Jurkat, Clone E6-1 (cell line): ENCODE measurements around the gene JARID2.

ENCODE experiments used
- DNase-seq: peaks from one replicate; pipeline ENCODE4 v3.0.0-alpha.2; 2011; ENCODE audit warnings: low read depth, low spot score
- H3K4me3 ChIP-seq: 2 replicates; pipeline ENCODE4 v1.5.1; 2011; ENCODE audit warnings: mild to moderate bottlenecking, low read length, control low read depth, moderate library complexity

The JARID2 gene

GRCh38 chr6:15550546-15551123 is 304.8 kb downstream of the JARID2 start:
- no peak for DNase-seq
- no peak overlapping the region for H3K4me3 ChIP-seq

- no peak for DNase-seq
- no peak overlapping the region for H3K4me3 ChIP-seq
Measured at GRCh38 chr6:15551262-15551661, 305.4 kb downstream of the JARID2 start.

DNA sequence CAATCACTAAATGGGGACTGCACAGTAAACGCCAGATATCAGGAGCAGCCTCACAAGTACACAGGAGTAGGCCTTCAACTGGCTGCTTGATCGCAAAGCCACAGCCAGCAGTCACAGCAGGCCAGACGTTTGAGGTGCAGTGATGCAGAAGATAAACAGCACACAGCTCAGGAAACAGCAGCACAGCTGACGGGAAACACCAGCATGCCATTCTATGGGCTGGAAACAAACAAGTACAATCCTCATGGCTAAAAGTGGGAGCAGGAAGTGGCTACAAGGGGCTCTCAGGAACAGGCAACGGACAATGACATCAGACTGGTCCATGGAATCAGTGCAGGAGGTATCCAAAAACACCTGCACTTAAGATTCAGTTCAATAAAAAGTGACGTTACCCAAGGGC is 305.9 kb downstream of the JARID2 start:
- no peak overlapping the region for H3K4me3 ChIP-seq
- DNase-seq: peak; percentile 43

DNA sequence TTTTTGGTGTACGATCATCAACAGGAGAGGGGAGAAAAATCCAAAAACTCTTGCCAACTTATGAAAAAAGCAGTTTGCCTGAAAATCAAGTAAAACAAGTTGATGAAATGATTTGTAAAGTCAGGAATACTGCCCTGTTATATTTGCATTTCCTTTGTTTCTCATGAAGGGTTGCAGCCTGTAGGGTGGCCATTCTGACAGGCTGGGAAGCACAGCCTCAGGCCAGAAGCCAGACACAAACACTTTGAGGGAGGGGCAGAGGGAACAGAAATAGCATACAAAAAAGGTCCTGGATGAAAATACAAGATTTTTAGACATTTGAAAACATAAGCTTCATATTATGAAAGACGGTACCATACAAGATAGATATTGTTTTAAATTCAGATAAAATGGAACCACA is 307.2 kb downstream of the JARID2 start:
- H3K4me3 ChIP-seq: no peak overlapping the region
- DNase-seq: no peak

DNA sequence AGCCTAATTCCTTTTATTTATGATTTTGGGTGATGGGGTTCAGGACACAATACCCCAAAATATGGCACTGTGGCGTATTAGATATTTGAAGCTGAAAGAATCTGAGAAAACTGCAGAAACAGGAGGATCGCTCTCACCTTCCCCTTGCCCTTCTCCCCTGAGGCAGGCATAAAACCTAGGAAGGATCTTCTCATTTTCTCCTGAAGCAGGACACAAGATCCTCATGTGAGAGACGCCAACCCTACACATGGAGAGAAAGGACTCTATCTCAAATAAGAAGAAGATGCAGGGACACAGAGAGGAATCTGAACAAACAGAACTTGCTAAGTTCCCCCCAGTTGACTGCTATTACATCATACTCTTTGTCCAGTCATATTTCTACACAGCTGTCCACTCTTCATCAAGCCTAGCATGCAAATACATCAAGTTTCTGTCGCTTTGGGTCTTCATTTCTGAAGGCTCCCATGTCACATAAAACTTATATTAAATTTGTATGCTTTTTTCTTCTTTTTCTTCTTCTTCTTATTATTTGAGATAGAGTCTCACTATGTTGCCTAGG is 307.9 kb downstream of the JARID2 start:
- H3K4me3 ChIP-seq: no peak overlapping the region
- no peak for DNase-seq

- DNase-seq: no peak
- H3K4me3 ChIP-seq: no peak overlapping the region
Measured at GRCh38 chr6:15554728-15555100, 308.8 kb downstream of the JARID2 start.

GRCh38 chr6:15555101-15556038 is 309.5 kb downstream of the JARID2 start:
- DNase-seq: no peak

DNA sequence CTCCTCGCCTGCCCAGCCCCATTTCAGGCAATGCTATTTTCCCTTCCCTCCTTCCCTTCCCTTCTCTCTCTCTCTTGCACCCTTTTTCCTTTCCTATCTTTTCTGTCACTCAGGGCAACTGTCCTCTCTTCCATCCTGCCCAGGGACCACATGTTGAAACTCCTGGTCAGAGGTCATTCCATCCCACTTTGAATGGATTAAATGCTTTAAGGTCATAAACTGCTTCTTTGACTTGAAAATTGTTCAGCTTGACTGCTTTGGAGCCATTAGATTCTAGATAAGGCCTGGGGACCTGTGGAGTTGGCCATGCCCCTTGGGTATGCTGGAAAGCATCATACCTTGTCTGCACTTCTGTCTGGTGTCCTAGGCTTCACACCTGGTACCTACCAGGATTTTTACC is 310.8 kb downstream of the JARID2 start:
- H3K4me3 ChIP-seq: no peak overlapping the region
- no peak for DNase-seq

More at GRCh38 chr6:15555101-15556038, 309.5 kb downstream of the JARID2 start:
- H3K4me3 ChIP-seq: no peak overlapping the region

- no peak for DNase-seq
- no peak overlapping the region for H3K4me3 ChIP-seq
Measured at GRCh38 chr6:15557174-15557573, 311.3 kb downstream of the JARID2 start.

GRCh38 chr6:15560713-15561112 is 314.8 kb downstream of the JARID2 start:
- DNase-seq: no peak
- H3K4me3 ChIP-seq: no peak overlapping the region

- no peak for DNase-seq
- no peak overlapping the region for H3K4me3 ChIP-seq
Measured at GRCh38 chr6:15561447-15562199, 315.8 kb downstream of the JARID2 start.

DNA sequence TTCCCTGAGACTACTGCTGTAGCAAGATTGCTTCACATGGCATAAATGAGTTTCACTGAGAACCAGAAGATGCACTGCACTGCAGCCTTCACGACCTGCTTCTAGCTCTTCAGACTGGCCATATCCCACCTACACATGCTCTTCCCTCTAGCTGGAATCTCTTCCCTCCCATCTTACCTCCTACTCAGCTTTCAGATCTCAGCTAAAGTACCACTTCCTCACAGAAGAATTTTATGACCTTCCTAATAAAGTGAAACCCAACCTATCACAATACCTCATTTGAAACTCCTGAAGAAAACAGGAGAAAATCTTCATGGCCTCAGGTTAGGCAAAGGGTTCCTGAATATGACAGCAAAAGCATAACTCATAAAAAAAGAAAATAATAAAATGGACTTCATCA is 317.1 kb downstream of the JARID2 start:
- H3K4me3 ChIP-seq: no peak overlapping the region
- DNase-seq: no peak

DNA sequence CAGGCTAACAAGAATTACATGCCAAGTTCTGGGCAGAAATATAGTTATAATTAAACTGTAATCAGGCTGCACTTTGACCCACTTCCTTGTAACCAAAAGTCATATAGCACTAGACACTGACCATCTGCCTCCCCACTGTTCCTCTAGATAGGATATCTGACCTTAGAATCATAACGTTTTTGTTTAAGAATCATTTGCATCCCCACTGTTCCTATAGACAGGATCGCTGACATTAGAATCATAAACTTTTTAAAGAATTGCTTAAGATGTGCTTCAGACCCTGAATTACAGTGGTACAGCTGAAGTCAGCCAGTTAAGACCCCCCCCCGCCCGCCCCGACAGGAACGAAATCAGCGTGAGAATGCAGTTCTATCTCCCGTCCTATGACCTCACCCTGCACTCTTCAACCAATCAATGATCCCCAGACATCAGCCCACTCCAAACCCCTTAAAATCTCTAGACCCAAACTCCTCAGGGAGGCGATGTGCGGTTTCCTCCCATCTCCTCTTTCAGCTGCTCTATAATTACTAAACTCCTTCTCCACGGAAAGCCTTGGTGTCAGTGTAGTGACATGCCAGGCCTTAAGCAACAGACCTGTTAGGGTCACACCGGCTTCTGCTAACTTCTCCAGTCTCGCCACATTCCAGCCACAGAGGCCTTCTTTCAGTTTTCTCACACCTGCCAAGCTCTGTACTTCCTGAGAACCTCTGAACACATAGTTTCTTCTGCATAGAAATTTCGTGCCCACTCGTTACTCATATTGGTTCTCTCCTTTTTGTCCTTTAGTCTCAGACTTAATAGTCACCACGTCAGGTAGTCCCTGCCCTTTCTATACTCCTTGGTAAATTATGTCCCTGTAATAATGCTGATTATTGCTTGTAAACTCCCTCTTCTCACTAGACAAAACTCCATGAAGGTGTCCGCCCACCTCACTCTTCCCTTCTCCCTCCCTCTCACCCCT is 323.4 kb downstream of the JARID2 start:
- H3K4me3 ChIP-seq: no peak overlapping the region
- no peak for DNase-seq

DNA sequence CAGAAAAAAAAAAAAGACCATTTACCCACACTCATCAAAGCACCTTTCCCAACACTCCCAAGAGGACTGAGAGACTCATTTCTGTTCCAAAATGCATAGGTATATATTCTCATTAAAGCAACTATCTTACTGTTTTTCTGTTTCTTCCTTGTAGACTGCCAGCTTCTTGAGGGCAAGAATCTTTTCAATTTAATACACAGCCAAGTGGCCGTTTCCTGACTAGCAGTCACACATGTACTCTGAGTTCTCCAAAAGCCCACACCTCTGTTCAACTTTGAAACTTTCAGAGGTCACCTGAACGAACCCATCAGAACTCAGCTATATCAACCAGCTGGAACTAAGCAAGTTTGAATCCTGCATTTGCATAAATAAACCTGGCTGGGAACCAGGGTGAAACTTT is 324.3 kb downstream of the JARID2 start:
- H3K4me3 ChIP-seq: no peak overlapping the region
- no peak for DNase-seq
